ENCODE data around the gene GNLY.
"Not testable (repeated sequence)": the region's sequence is repeated elsewhere in the genome, so short reads cannot be mapped to it uniquely, and the experiment has no call there.

Gene GNLY

GRCh38 chr2:85665264-85665937, 28.8 kb upstream of the GNLY start:
- DNase-seq, result no peak

GRCh38 chr2:85666016-85666415, 28.1 kb upstream of the GNLY start:
- DNase-seq, result no peak

GRCh38 chr2:85666435-85667316, 27.5 kb upstream of the GNLY start:
- DNase-seq, result no peak

- no peak for DNase-seq
These were observed 26.6 kb upstream of the GNLY start for GRCh38 chr2:85667561-85668008.

GRCh38 chr2:85668009-85668856, 25.9 kb upstream of the GNLY start, which contains the start of gene SFTPB:
SFTPB (minus strand) TSS chr2:85668199; CDS start chr2:85668183, 16 bp downstream.
- no peak for DNase-seq

- no peak for DNase-seq
These were observed 25.4 kb upstream of the GNLY start for GRCh38 chr2:85668857-85669142.

GRCh38 chr2:85669549-85669948, 24.6 kb upstream of the GNLY start:
- no peak for DNase-seq

- DNase-seq, result not testable (repeated sequence)
These were observed 23.7 kb upstream of the GNLY start for GRCh38 chr2:85670416-85670815.

- DNase-seq, result no peak
These were observed 21.7 kb upstream of the GNLY start for GRCh38 chr2:85672456-85672855.

GRCh38 chr2:85673716-85674375, 20.3 kb upstream of the GNLY start:
- DNase-seq, result no peak

- DNase-seq, result no peak
These were observed 19.7 kb upstream of the GNLY start for GRCh38 chr2:85674417-85674816.

- DNase-seq, result no peak
These were observed 18.7 kb upstream of the GNLY start for GRCh38 chr2:85675427-85675826.

- DNase-seq, result no peak
These were observed 18.2 kb upstream of the GNLY start for GRCh38 chr2:85675866-85676548.

- DNase-seq, result no peak
These were observed 15.8 kb upstream of the GNLY start for GRCh38 chr2:85678377-85678776.

- DNase-seq, result peak; percentile 84 to 85
These were observed 15.1 kb upstream of the GNLY start for GRCh38 chr2:85678794-85679672.

- no peak for DNase-seq
These were observed 13.3 kb upstream of the GNLY start for GRCh38 chr2:85680707-85681371.

- DNase-seq, result no peak
These were observed 12.8 kb upstream of the GNLY start for GRCh38 chr2:85681372-85681763.

- DNase-seq, result no peak
These were observed 12.4 kb upstream of the GNLY start for GRCh38 chr2:85681776-85682175.

GRCh38 chr2:85682378-85682777, 11.8 kb upstream of the GNLY start:
- DNase-seq, result no peak

GRCh38 chr2:85684380-85684779, 9.8 kb upstream of the GNLY start:
- no peak for DNase-seq

- no peak for DNase-seq
These were observed 9.4 kb upstream of the GNLY start for GRCh38 chr2:85684806-85685205.
